Measurements from ENCODE around the gene ZNF821.
"Not testable (repeated sequence)": the region's sequence is repeated elsewhere in the genome, so short reads cannot be mapped to it uniquely, and the experiment has no call there.

The ZNF821 gene

GRCh38 chr16:71817155-71817500 lies 66.9 kb downstream of the ZNF821 start:
- H3K4me3 ChIP-seq (ENCODE audit: low read length); H3K27me3 ChIP-seq (ENCODE audit: control insufficient read depth, insufficient read depth, low read length); H3K9ac ChIP-seq (ENCODE audit: low read length); H3K4me1 ChIP-seq (ENCODE audit: control insufficient read depth, insufficient read depth, low read length); H3K36me3 ChIP-seq (ENCODE audit: control insufficient read depth, insufficient read depth, low read length): not testable (repeated sequence)
- H3K27ac ChIP-seq (ENCODE audit: low read depth, low read length) = peak overlapping the region; percentile 53

GRCh38 chr16:71811261-71811803 lies 72.7 kb downstream of the ZNF821 start:
- Histone ChIP-seq H3K36me3 (ENCODE audit: control insufficient read depth, insufficient read depth, low read length) (no peaks in the 10 kb centered on the region), H3K27ac (ENCODE audit: low read depth, low read length) (no peak overlapping the region), H3K9ac (ENCODE audit: low read length) (no peak overlapping the region), H3K27me3 (ENCODE audit: control insufficient read depth, insufficient read depth, low read length) (no peaks in the 10 kb centered on the region), H3K4me1 (ENCODE audit: control insufficient read depth, insufficient read depth, low read length) (peaks cover 7% of the 10 kb centered on the region), H3K4me3 (ENCODE audit: low read length) (no peak overlapping the region)

GRCh38 chr16:71810155-71810530 lies 73.8 kb downstream of the ZNF821 start:
- not testable (repeated sequence) for H3K27ac ChIP-seq (ENCODE audit: low read depth, low read length); H3K27me3 ChIP-seq (ENCODE audit: control insufficient read depth, insufficient read depth, low read length); H3K4me1 ChIP-seq (ENCODE audit: control insufficient read depth, insufficient read depth, low read length); H3K4me3 ChIP-seq (ENCODE audit: low read length); H3K36me3 ChIP-seq (ENCODE audit: control insufficient read depth, insufficient read depth, low read length); H3K9ac ChIP-seq (ENCODE audit: low read length)
